T-helper 1 cell (primary cell): ENCODE measurements around the gene CLEC1A.
"Not testable (repeated sequence)": the region's sequence is repeated elsewhere in the genome, so short reads cannot be mapped to it uniquely, and the experiment has no call there.

Experiments
- DNase-seq, 5 donors: peaks; one replicate each; pipeline ENCODE4 v3.0.0-alpha.2; 2012 to 2020

The CLEC1A gene

DNA sequence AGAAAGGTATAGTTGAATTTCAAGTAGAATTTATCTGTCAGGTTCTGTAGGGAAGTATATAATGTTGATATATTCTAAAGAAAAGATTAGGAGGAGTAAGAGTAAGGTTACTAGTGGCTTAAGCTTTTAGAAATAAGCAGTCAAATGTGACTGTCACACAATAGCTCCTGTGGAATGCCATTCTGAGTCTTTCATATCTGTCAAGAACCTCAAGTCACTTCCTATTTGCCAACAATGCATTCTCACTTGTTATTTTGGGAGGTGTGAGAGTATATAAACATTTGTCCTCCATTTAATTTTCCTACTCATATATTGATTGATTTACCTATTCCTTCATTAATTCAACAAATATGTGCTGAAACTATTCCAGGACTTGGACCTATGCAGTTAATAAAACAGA, 56.6 kb downstream of the CLEC1A start:
- no peak for DNase-seq

DNA sequence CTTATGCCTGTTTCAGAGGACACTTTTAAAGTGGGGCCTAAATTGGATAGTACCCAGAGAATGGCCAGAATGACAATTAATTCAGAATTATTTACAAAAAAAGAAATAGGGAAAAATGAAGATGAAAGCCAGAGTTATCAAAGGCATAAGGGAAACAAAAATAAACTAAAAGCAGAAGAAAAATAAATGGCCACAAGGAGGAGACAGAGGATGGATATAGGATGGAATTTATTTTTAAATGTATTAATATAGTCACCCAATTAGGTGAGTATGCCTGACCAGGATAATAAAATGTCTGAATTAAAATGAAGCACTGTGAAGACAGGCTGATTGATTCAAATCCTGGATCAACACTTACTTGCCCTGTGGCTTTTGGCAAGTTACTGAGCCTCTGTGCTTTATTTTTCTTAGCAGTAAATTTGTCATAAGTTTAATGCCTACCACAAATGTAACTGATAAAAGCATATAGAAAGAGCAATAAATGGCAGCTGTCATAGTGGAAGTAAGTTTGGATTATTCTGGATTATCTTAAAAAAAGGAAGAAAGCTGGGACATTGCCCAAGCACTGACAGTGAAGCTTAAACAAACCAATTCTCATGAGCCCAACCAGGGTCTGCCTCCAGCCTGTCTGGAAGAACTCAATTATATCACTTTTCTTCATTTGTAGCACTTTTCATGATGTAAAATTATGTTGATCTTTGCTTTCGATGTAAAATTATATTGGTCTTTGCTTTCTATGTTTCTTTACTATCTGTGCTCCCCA, 64.8 kb downstream of the CLEC1A start:
- DNase-seq: no peak

DNA sequence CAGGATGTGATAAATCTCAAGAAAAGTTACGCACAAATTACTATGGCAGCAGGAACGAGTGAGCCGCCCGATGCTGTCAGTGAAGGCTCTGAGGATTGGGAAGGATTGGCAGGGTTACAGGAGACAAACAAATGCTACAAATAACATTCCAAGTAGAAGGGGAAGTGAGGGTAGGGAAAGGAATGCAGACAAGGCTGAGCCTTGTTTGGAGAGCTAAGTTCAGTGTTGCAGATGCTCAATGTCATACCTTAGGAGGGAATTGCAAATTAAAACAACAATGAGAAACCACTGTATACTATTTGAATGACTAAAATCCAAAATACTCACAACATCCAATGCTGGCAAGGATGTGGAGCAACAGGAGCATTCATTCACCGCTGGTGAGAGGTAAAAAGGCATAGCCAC, 67.0 kb downstream of the CLEC1A start:
- no peak for DNase-seq

DNA sequence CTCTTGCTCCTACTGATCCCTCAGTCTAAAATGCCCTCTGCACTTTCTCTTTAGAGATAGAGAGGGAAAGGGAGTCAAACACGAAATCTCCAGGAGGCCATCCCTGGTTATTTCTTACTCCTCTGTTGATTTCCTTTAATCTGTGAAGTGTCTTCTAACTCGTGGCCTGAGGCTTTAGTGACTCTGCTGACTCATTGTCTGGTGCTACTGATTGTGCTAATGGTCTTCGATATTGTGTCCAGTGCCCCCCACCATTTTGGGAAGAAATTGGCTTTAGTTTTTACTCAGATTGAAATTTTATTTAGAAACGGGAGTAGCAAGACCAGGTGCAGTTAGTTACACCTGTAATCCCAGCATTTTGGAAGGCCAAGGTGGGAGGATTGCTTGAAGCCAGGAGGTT, 67.5 kb downstream of the CLEC1A start:
- DNase-seq: no peak

DNA sequence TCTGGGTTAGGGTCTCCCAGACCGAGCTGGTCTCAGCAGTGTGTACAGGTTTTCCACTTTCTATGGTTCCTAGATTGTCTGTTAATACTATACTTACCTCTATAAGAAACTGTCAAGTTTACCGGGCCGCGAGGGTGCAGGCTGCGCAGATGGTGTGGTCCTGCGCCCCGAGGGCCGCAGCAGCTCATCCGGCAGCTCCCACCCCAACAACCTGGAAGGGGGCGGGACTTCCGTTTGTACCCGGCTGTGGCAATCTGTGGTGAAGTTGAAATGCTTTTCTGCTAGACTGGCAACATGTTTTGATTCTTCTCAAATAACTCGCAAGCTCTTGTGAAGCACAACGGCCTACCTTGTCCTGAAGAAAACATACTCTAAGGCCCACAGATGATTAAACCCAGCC, 68.3 kb downstream of the CLEC1A start, which contains the start of gene CLEC9A:
CLEC9A (plus strand) TSS at position 237 of the 400 bp plus-strand sequence. CDS start 22,006 bp downstream, outside the sequence.
- no peak for DNase-seq

DNA sequence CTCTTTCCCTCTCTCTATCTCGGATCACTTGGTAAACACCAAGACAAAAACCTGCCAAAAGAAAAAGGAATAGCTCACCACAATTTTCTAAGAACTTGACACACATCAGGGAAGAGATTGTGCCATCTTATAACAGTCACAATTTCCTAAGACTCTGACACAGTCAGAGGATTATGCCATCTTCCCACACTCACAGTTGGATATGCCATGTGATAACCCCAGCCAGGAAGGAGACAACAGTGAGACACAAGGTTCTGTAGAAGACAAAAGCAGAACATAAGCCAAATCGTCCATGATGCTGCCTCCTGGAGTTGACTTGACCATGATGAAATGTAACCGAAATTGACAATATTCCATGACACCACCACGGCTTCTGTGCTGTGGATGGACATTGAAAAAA, 71.1 kb downstream of the CLEC1A start:
- no peak for DNase-seq

DNA sequence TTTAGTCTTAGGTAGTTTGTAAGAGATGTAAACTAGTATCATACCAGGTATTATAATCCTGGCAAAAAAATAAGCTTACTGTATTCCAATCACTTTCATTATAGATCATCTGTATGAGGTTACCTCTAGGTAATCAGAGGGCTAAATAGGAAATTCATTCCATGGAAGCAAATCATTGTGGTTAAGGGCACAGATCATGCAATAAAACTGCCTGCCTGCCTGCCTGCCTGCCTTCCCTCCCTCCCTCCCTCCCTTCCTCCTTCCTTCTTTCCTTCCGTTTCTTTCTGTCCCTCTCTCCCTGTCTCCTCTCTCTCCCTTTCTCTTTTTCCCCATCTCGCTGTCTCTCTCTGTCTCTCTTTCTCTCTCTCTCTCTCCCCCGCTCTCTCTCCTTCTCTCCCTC, 71.5 kb downstream of the CLEC1A start:
- DNase-seq: no peak

DNA sequence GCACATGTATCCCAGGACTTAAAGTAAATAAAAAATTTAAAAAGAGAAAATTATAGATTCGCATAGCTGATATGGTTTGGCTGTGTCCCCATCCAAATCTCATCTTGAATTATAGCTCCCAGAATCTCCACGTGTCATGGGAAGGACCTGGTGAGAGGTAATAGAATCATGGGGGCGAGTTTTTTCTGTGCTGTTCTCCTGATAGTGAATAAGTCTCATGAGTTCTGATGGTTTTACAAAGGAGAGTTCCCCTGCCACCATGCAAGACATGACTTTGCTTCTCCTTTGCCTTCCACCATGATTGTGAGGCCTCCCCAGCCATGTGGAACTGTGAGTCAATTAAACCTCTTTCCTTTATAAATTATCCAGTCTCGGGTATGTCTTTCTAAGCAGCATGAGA, 72.1 kb downstream of the CLEC1A start:
- DNase-seq: not testable (repeated sequence)

DNA sequence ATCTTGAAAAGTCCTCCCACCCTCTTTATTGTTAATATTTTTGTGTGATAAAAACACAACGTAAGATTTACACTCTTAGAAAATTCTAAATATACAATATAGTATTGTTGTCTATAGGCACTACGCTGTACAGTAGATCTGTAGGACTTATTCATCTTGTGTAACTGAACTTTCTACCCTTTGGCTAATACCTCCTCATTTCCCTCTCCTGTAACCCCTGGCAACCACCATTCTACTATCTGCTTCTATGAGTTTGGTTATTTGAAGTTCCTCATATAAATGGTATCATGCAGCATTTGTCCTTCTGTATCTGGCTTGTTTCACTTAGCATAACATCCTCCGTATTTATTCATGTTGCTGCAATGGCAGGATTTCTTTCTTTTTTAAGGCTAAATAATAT, 73.5 kb downstream of the CLEC1A start:
- DNase-seq: no peak

DNA sequence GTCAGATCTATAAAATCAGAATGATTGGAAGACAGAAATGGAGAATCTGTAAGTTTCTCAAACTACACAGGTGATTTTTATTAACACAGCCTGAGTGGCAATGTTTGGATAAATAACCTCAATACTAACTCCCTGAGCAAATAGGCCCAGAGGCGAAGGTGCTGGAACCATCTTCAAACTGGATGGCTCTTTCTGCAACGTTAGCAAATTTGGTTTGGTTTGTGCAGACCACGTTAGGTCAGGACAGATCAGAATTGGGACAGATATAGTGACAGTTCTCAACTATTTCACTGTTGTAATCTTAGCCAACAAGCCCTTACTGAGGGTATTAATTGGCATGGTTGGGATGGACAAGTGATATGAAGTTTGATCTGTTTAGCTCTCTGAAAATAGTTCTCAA, 77.4 kb downstream of the CLEC1A start:
- DNase-seq: no peak
